Astrocyte (in vitro differentiated cells and primary cell): ENCODE measurements around the gene ABHD16B. TPM values are rescaled to one million over a fixed set of nuclear protein-coding genes. Genes with fewer than 3 reads are reported as not detected.
A peak's percentile ranks its signal among the peaks of the same experiment; 100 is the strongest.

ENCODE experiments used
- DNase-seq: peaks from one replicate; pipeline ENCODE4 v3.0.0-alpha.2; 2010; ENCODE audit warnings: low read depth
- FAIRE-seq: peaks from 2 replicates; lab custom pipeline; 2011; peaks lifted over from hg19 to GRCh38; lab: Jason Lieb, UNC
- H2AFZ ChIP-seq: 2 replicates; pipeline ENCODE4 v1.6.0; 2012; ENCODE audit warnings: low read depth, low read length, inconsistent platforms
- H3K27ac ChIP-seq: 2 replicates; pipeline ENCODE4 v1.5.1; 2011; ENCODE audit warnings: low read depth, low read length, inconsistent platforms
- H3K27me3 ChIP-seq: 2 replicates; pipeline ENCODE4 v1.6.0; 2011; ENCODE audit warnings: low read length, inconsistent platforms; ENCODE audit not compliant: insufficient read depth
- H3K36me3 ChIP-seq: 2 replicates; pipeline ENCODE4 v1.5.1; 2011; ENCODE audit warnings: low read length, inconsistent platforms; ENCODE audit not compliant: insufficient read depth
- H3K4me1 ChIP-seq: 2 replicates; pipeline ENCODE4 v1.5.1; 2011; ENCODE audit warnings: low read length, inconsistent platforms; ENCODE audit not compliant: insufficient read depth
- H3K4me2 ChIP-seq: 2 replicates; pipeline ENCODE4 v1.6.0; 2012; ENCODE audit warnings: low read length, inconsistent platforms
- H3K4me3 ChIP-seq: 2 replicates; pipeline ENCODE4 v1.5.1; 2011; ENCODE audit warnings: low read depth, mild to moderate bottlenecking, low read length, inconsistent platforms; ENCODE audit not compliant: insufficient read depth
- H3K79me2 ChIP-seq: 2 replicates; pipeline ENCODE4 v1.6.0; 2012; ENCODE audit warnings: mild to moderate bottlenecking, low read length, inconsistent platforms; ENCODE audit not compliant: insufficient read depth
- H3K9ac ChIP-seq: 2 replicates; pipeline ENCODE4 v1.6.0; 2012; ENCODE audit warnings: mild to moderate bottlenecking, low read length, inconsistent platforms
- H3K9me3 ChIP-seq: 2 replicates; pipeline ENCODE4 v1.5.1; 2012; ENCODE audit warnings: low read depth, mild to moderate bottlenecking, low read length, inconsistent platforms; ENCODE audit not compliant: insufficient read depth
- H4K20me1 ChIP-seq: 2 replicates; pipeline ENCODE4 v1.6.0; 2012; ENCODE audit warnings: low read length, inconsistent platforms; ENCODE audit not compliant: insufficient read depth
- H3K27ac Mint-ChIP-seq: one replicate; pipeline ENCODE4 v1.8.0; 2021; ENCODE audit warnings: mild to moderate bottlenecking, mixed read lengths; ENCODE audit not compliant: unreplicated experiment
- H3K27me3 Mint-ChIP-seq: one replicate; pipeline ENCODE4 v1.8.0; 2021; ENCODE audit warnings: low read depth, mixed read lengths; ENCODE audit not compliant: unreplicated experiment
- H3K36me3 Mint-ChIP-seq: one replicate; pipeline ENCODE4 v1.8.0; 2021; ENCODE audit warnings: low read depth, mixed read lengths; ENCODE audit not compliant: unreplicated experiment
- H3K4me1 Mint-ChIP-seq: one replicate; pipeline ENCODE4 v1.8.0; 2021; ENCODE audit warnings: low read depth, mixed read lengths; ENCODE audit not compliant: unreplicated experiment
- H3K4me3 Mint-ChIP-seq: one replicate; pipeline ENCODE4 v1.8.0; 2021; ENCODE audit warnings: mild to moderate bottlenecking, moderate library complexity, mixed read lengths; ENCODE audit not compliant: unreplicated experiment
- H3K9me3 Mint-ChIP-seq: one replicate; pipeline ENCODE4 v1.8.0; 2021; ENCODE audit warnings: mild to moderate bottlenecking, mixed read lengths; ENCODE audit not compliant: unreplicated experiment
- EZH2 ChIP-seq: IDR thresholded peaks from 2 replicates; pipeline ENCODE4 v1.6.1; 2012; ENCODE audit warnings: mild to moderate bottlenecking, low read length, inconsistent platforms; ENCODE audit not compliant: insufficient read depth
- total RNA-seq: library from RNA; stranded (reverse); gene quantifications from 2 replicates; pipeline ENCODE4 v1.2.1, GENCODE V29; 2021
- TF ChIP-seq, protein P1 (sequence below): IDR thresholded peaks from 2 replicates; pipeline ENCODE4 v1.5.1; 2011; ENCODE audit warnings: low read depth, mild to moderate bottlenecking, inconsistent platforms, low read length, moderate library complexity; ENCODE audit not compliant: insufficient read depth

ABHD16B gene
- total RNA-seq, 1 donor from 2014 or later, result not detected

DNA sequence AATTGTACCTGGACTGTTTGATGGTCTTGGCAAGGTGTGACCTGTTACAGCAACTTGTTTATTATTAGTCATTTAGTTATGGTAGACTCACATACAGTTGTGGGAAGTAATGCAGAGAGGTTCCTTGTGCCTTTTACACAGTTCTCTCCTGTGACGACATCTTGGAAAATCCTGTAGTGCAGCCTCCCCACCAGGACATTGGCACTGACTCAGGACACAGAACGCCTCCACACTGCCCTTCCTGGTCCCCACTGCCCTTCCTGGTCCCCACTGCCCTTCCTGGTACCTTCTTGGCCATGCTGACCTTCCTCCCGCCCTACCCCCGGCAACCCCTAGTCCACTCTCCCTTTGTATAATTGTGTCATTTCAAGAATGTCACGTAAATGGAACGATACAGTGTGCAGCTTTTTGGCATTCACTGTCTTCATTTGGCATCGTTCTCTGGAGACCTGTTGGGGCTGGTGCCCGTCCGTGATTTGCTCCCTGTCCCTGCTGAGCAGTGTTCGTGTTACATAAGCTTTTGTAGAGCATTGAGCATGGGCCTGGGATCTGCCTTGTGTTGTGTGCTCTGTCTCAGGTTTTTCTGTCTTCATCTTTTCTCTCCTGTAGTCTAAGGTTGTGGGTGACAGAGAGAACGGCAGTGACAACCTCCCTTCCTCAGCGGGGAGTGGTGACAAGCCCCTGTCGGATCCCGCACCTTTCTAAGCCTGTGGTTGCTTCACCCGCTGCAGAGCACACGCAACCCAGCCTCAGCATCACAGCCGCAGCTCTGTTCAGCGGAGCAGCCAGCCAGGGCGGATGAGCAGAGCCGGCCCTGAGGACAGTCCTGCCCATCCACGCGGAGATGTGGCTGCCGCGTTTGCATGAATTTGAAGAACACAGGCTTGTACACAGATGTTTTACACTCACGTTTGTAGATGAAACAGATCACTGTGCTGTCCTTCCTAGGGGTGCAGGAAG, 28.2 kb downstream of the ABHD16B start:
- no peaks in the 10 kb centered on the region for H3K27me3 Mint-ChIP-seq
- H3K27ac Mint-ChIP-seq, result peak overlapping the region; percentile 12

DNA sequence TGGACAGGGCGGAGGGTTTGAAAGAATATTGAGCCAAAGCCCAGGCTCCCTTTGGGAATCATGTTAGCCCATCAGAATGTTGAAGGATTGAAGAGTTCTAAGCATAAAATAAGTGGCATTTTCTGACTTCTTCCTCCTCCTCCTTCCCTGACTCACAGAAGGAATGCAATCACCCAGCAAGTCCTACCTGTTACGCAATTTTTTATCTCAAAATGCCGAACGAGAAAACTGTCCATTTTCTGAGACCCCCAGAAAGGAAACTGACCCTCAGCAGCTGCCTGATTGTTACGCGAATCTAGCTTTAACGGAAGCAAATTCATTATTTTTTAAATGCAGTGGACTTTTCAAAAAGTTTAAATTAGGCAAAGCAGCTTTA, 28.9 kb downstream of the ABHD16B start:
- H3K36me3 ChIP-seq, result peaks cover 30% of the 10 kb centered on the region
- no peaks in the 10 kb centered on the region for H3K27me3 ChIP-seq
- DNase-seq (no peak), FAIRE-seq (no peak)
- no peak overlapping the region for H3K4me2 ChIP-seq
- no peak overlapping the region for H3K27ac ChIP-seq
- no peak overlapping the region for H3K4me3 Mint-ChIP-seq
- H4K20me1 ChIP-seq, result peaks cover 58% of the 10 kb centered on the region
- H3K9ac ChIP-seq, result no peak overlapping the region
- H3K9me3 Mint-ChIP-seq, result no peaks in the 10 kb centered on the region
- peaks cover 12% of the 10 kb centered on the region for H3K36me3 Mint-ChIP-seq
- no peaks in the 10 kb centered on the region for H3K4me1 ChIP-seq
- no peaks in the 10 kb centered on the region for H3K27me3 Mint-ChIP-seq
- no peaks in the 10 kb centered on the region for H3K9me3 ChIP-seq
- no peak overlapping the region for H3K27ac Mint-ChIP-seq
- TF ChIP-seq EZH2, result no peak
- TF ChIP-seq, protein P1, sequence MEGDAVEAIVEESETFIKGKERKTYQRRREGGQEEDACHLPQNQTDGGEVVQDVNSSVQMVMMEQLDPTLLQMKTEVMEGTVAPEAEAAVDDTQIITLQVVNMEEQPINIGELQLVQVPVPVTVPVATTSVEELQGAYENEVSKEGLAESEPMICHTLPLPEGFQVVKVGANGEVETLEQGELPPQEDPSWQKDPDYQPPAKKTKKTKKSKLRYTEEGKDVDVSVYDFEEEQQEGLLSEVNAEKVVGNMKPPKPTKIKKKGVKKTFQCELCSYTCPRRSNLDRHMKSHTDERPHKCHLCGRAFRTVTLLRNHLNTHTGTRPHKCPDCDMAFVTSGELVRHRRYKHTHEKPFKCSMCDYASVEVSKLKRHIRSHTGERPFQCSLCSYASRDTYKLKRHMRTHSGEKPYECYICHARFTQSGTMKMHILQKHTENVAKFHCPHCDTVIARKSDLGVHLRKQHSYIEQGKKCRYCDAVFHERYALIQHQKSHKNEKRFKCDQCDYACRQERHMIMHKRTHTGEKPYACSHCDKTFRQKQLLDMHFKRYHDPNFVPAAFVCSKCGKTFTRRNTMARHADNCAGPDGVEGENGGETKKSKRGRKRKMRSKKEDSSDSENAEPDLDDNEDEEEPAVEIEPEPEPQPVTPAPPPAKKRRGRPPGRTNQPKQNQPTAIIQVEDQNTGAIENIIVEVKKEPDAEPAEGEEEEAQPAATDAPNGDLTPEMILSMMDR, result no peak
- peaks cover 4% of the 10 kb centered on the region for H3K4me1 Mint-ChIP-seq
- H3K79me2 ChIP-seq, result peaks cover 24% of the 10 kb centered on the region
- H2AFZ ChIP-seq, result no peak overlapping the region
- no peak overlapping the region for H3K4me3 ChIP-seq

More for the DNA sequence above, 28.2 kb downstream of the ABHD16B start:
- Mint-ChIP-seq H3K4me3 (no peak overlapping the region), H3K9me3 (no peaks in the 10 kb centered on the region), H3K4me1 (peaks cover 4% of the 10 kb centered on the region), H3K36me3 (peaks cover 12% of the 10 kb centered on the region)
- H3K4me2 ChIP-seq, result no peak overlapping the region
- TF ChIP-seq, protein P1, result no peak
- no peak for TF ChIP-seq EZH2
- H3K27ac ChIP-seq, result no peak overlapping the region
- H3K4me1 ChIP-seq, result no peaks in the 10 kb centered on the region
- H3K9me3 ChIP-seq, result no peaks in the 10 kb centered on the region
- H3K4me3 ChIP-seq, result no peak overlapping the region
- no peak for FAIRE-seq
- H4K20me1 ChIP-seq, result peaks cover 65% of the 10 kb centered on the region
- H3K36me3 ChIP-seq, result peaks cover 30% of the 10 kb centered on the region
- no peak for DNase-seq
- H3K9ac ChIP-seq, result no peak overlapping the region
- no peaks in the 10 kb centered on the region for H3K27me3 ChIP-seq
- H2AFZ ChIP-seq, result no peak overlapping the region
- H3K79me2 ChIP-seq, result peaks cover 31% of the 10 kb centered on the region

DNA sequence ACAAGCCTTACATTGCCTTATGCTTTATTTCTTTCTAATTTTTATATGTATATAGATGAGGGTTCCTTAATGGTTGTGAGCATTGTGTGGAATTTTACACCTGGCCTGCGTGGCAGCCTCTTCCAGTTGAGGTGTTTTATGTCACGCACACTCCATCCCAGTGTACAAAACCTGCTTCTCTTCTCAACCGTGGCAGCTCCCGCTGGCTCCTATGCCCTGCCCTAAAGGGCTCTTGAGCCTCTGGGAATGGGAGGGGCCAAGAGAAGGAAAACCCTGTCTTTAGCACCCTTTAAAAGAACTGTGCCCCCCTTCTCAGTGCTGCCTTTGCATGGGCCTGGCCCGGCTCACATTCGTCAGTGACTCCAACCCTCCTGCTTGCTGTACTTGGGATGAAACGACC, 29.3 kb downstream of the ABHD16B start:
- Mint-ChIP-seq H3K27me3 (no peaks in the 10 kb centered on the region), H3K36me3 (peaks cover 12% of the 10 kb centered on the region), H3K4me1 (peaks cover 4% of the 10 kb centered on the region), H3K27ac (no peak overlapping the region), H3K9me3 (no peaks in the 10 kb centered on the region), H3K4me3 (no peak overlapping the region)
- TF ChIP-seq, protein P1, result no peak
- TF ChIP-seq EZH2, result no peak
- H3K9me3 ChIP-seq, result no peaks in the 10 kb centered on the region
- peaks cover 55% of the 10 kb centered on the region for H4K20me1 ChIP-seq
- H3K4me3 ChIP-seq, result no peak overlapping the region
- H3K27ac ChIP-seq, result no peak overlapping the region
- no peak overlapping the region for H3K4me2 ChIP-seq
- H3K27me3 ChIP-seq, result no peaks in the 10 kb centered on the region
- H3K9ac ChIP-seq, result no peak overlapping the region
- H3K36me3 ChIP-seq, result peaks cover 30% of the 10 kb centered on the region
- H3K79me2 ChIP-seq, result peaks cover 22% of the 10 kb centered on the region
- H2AFZ ChIP-seq, result no peak overlapping the region
- H3K4me1 ChIP-seq, result no peaks in the 10 kb centered on the region
- FAIRE-seq (no peak), DNase-seq (no peak)
